H1 (cell line): ENCODE results near the gene SLC43A1.
A peak's percentile ranks its signal among the peaks of the same experiment; 100 is the strongest.

Experiments
- ASH2L ChIP-seq: fragments of 200-600, 300-600 bp; sonication (generic); IDR thresholded peaks from one replicate; pipeline ENCODE4 v1.7.1; 2017; ENCODE audit warnings: low read length
- CREB1 ChIP-seq: IDR thresholded peaks from 2 replicates; pipeline ENCODE4 v1.6.1; 2012; ENCODE audit warnings: inconsistent platforms
- CTCF ChIP-seq, 3 experiments: IDR thresholded peaks; 1 replicate in 2 of 3; 2 replicates in 1 of 3; pipeline versions ENCODE4 v1.5.1 to v1.6.1; 2011; ENCODE audit warnings: low read length in 3 of 3, mild to moderate bottlenecking in 3 of 3, inconsistent platforms in 2 of 3, low read depth in 1 of 3, moderate library complexity in 1 of 3; ENCODE audit not compliant: insufficient read depth in 1 of 3; ENCODE audit errors: control extremely low read depth in 1 of 3
- EZH2 ChIP-seq: fragments of 200-600 bp; sonication (generic); IDR thresholded peaks from 2 replicates; pipeline ENCODE4 v1.7.1; 2012; ENCODE audit warnings: low read depth, mild to moderate bottlenecking, moderate library complexity, low read length, inconsistent platforms; ENCODE audit not compliant: severe bottlenecking
- MAX ChIP-seq: IDR thresholded peaks from 2 replicates; pipeline ENCODE4 v1.6.1; 2012; ENCODE audit warnings: inconsistent platforms
- POLR2A ChIP-seq, 2 experiments: IDR thresholded peaks; 1 replicate in 1 of 2; 2 replicates in 1 of 2; pipeline ENCODE4 v1.6.1; 2011; ENCODE audit warnings: low read depth in 2 of 2, low read length in 2 of 2, mild to moderate bottlenecking in 2 of 2; ENCODE audit errors: control extremely low read depth in 1 of 2
- POLR2AphosphoS5 ChIP-seq: IDR thresholded peaks from 2 replicates; pipeline ENCODE4 v1.6.1; 2011; ENCODE audit warnings: low read depth, low read length
- POU5F1 ChIP-seq: IDR thresholded peaks from 2 replicates; pipeline ENCODE4 v1.6.1; 2011; ENCODE audit warnings: low read depth, mild to moderate bottlenecking, low read length, moderate library complexity
- TAF1 ChIP-seq: IDR thresholded peaks from 2 replicates; pipeline ENCODE4 v1.6.1; 2011; ENCODE audit warnings: mild to moderate bottlenecking, low read depth, low read length
- TAF7 ChIP-seq: optimal IDR thresholded peaks from 2 replicates; pipeline ENCODE3; 2011; ENCODE audit warnings: low read depth, mild to moderate bottlenecking, inconsistent platforms, low read length, moderate library complexity, borderline replicate concordance

DNA sequence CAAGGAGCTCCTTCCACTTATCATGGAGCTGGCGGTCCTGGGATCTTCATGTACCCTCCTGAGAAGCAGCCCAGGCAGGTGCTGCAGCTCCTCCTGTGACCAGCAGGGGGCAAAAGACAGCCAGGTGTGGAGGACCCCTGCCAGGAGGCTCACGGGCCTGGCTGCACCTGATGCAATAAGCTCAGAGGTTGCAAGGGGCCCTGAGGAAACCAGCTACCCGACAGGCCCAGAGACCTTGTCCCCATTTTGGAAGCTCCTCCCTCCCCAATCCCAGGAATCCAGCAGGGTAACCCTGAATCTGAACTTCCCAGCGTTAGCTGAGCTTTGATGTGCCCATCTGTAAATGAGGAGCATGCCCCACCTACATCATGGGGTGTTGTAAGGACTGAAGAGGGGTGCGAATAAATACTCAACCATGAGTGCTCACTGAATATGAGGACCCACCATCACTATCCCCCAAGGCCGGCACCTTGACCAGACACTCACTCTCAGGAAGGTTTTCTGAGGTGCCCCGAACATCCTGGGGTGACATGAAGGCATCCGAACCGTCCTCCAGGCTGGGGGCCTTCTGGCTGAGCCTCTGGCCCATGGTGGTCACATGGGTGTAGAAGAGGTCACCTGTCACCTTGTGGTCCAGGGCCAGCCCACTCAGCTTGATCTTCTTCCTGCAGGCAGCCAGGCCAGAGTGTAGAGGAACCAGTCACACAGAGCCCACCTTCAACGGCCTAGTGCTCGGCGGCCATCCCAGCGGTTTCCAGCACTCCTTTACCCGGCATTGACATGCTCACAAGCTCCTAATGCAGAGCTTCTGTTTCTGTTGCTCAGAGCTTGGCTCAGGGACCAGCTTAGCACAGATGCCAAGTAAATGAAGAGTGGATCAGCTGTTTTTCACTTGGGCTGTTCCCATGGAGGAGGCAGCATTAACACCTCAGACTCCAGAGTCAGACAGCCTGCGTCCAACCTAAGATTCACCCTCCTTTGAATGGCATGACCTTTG, 21.7 kb downstream of the SLC43A1 start:
- TF ChIP-seq POLR2A (IDR thresholded peaks at IDR 0.05; ENCODE audit: control extremely low read depth in 1 of 2, low read depth in 2 of 2, low read length in 2 of 2) (peak in 1 of 2 experiments; percentile 36; a peak in 1 of 3 replicates), CTCF (IDR thresholded peaks at IDR 0.05; ENCODE audit: control extremely low read depth in 1 of 3, insufficient read depth in 1 of 3, low read depth in 1 of 3, low read length in 3 of 3) (peak; percentile 81 to 90 (median 87)), POLR2AphosphoS5 (0 out of 2 replicates have a peak, but pooled peaks have one; percentile 34), ASH2L (no peak), TAF1 (peak; percentile 46; the same call in 1 of the 2 replicates), TAF7 (peak; percentile 64), CREB1 (no peak), POU5F1 (no peak), EZH2 (no peak), MAX (peak; percentile 90)
